ENCODE measurements around the gene GAS1.

Gene GAS1

GRCh38 chr9:86939891-86940290 lies 7.4 kb downstream of the GAS1 start:
- DNase-seq: no peak
- H3K27ac ChIP-seq: no peak overlapping the region
- no peaks in the 10 kb centered on the region for H3K36me3 ChIP-seq
- H3K4me1 ChIP-seq: peaks cover 0 to 19% (median 0%) of the 10 kb centered on the region in 4 donors
- TF ChIP-seq CTCF (IDR thresholded peaks at IDR 0.05): no peak
- H3K9me3 ChIP-seq: no peaks in the 10 kb centered on the region
- no peak overlapping the region for H3K4me3 ChIP-seq
- intact Hi-C loops (cut with DNase I; ENCODE audit: low total_unique reads): no loop called here
- no peaks in the 10 kb centered on the region for H3K27me3 ChIP-seq

GRCh38 chr9:86939321-86939720 lies 8.0 kb downstream of the GAS1 start:
- Histone ChIP-seq H3K27me3 (no peaks in the 10 kb centered on the region), H3K36me3 (no peaks in the 10 kb centered on the region), H3K9me3 (no peaks in the 10 kb centered on the region), H3K4me3 (no peak overlapping the region), H3K27ac (no peak overlapping the region), H3K4me1 (peaks cover 0 to 13% (median 0%) of the 10 kb centered on the region in 4 donors)
- no peak for TF ChIP-seq CTCF (IDR thresholded peaks at IDR 0.05)
- DNase-seq: no peak
- intact Hi-C loops (cut with DNase I; ENCODE audit: low total_unique reads): no loop called here

GRCh38 chr9:86938780-86939179 lies 8.5 kb downstream of the GAS1 start:
- Histone ChIP-seq H3K9me3 (peaks cover 0 to under 1% (median 0%) of the 10 kb centered on the region in 3 donors), H3K36me3 (no peaks in the 10 kb centered on the region), H3K4me3 (no peak overlapping the region), H3K27me3 (no peaks in the 10 kb centered on the region), H3K27ac (no peak overlapping the region), H3K4me1 (peaks cover 0 to 8% (median 0%) of the 10 kb centered on the region in 4 donors)
- intact Hi-C loops (cut with DNase I; ENCODE audit: low total_unique reads): no loop called here
- DNase-seq: no peak
- no peak for TF ChIP-seq CTCF (IDR thresholded peaks at IDR 0.05)

GRCh38 chr9:86926145-86926544 lies 21.2 kb downstream of the GAS1 start:
- intact Hi-C loops (cut with DNase I; ENCODE audit: low total_unique reads): no loop called here
- H3K4me3 ChIP-seq: no peak overlapping the region
- no peak overlapping the region for H3K27ac ChIP-seq
- DNase-seq: no peak
- H3K27me3 ChIP-seq: no peaks in the 10 kb centered on the region
- peaks cover 0 to 2% (median 0%) of the 10 kb centered on the region in 3 donors for H3K9me3 ChIP-seq
- TF ChIP-seq CTCF (IDR thresholded peaks at IDR 0.05): no peak
- H3K36me3 ChIP-seq: no peaks in the 10 kb centered on the region
- peaks cover 0 to 9% (median 3%) of the 10 kb centered on the region in 4 donors for H3K4me1 ChIP-seq

- DNase-seq: no peak
- Histone ChIP-seq H3K4me3 (no peak overlapping the region), H3K9me3 (no peaks in the 10 kb centered on the region), H3K27ac (no peak overlapping the region), H3K4me1 (peaks cover 0 to 9% (median 3%) of the 10 kb centered on the region in 4 donors), H3K27me3 (no peaks in the 10 kb centered on the region), H3K36me3 (no peaks in the 10 kb centered on the region)
- intact Hi-C loops (cut with DNase I; ENCODE audit: low total_unique reads): no loop called here
- no peak for TF ChIP-seq CTCF (IDR thresholded peaks at IDR 0.05)
These were observed 21.6 kb downstream of the GAS1 start for GRCh38 chr9:86925686-86926085.

- DNase-seq: no peak
- no peak for TF ChIP-seq CTCF (IDR thresholded peaks at IDR 0.05)
- Histone ChIP-seq H3K36me3 (no peaks in the 10 kb centered on the region), H3K4me3 (no peak overlapping the region), H3K27me3 (no peaks in the 10 kb centered on the region), H3K27ac (no peak overlapping the region), H3K4me1 (peaks cover 0 to 9% (median 3%) of the 10 kb centered on the region in 4 donors), H3K9me3 (no peaks in the 10 kb centered on the region)
- intact Hi-C loops (cut with DNase I; ENCODE audit: low total_unique reads): no loop called here
These were observed 23.1 kb downstream of the GAS1 start for GRCh38 chr9:86924206-86924605.
